ENCODE data around the gene TBX2. TPM values are rescaled to one million over a fixed set of nuclear protein-coding genes. Genes with fewer than 3 reads are reported as not detected.

The TBX2 gene
- total and polyA plus RNA-seq, 2 of the 4 experiments (the other 2 are of a cell fraction) = 20.1 to 64.1 TPM

DNA sequence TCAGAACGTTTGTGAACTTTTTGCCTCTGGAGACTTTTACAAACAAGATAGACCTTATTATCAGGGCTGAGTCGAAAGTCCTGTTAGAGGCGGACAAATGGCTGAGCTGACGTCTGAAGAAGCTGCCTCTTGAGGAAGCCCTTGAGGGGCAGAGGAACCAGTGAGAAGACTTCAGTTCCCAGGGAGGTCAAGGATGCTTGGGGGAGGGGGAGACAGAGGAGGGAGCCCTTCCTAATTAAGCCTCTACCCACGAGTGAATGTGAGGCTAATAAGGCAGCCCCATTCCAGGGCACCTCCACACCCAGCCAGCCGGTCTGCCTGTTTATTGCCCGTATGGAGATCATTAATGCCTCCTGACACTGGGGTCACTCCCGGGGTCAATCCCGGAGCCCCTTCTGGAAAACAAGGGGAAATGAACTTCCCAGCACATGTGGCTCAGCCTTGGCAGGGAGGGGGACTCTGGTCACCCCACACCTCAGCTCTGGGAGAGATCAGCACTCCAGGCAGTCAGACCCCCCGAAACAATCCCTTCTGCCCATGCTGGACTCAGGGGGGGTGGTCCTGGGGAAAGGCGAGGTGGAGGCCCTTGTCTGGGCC, 43.3 kb downstream of the TBX2 start:
- Histone ChIP-seq H3K9me1 (ENCODE audit: insufficient read depth, low read length) (0 out of 2 replicates have a peak, but pooled peaks cover 3% of the 10 kb centered on the region), H3K23ac (ENCODE audit: low read depth, low read length) (no peak overlapping the region), H3K27me3 (ENCODE audit: control insufficient read depth, insufficient read depth, low read length) (peaks cover 23% of the 10 kb centered on the region), H3K79me1 (ENCODE audit: low read depth in 1 of 2, low read length in 2 of 2) (no peaks in the 10 kb centered on the region), H3K36me3 (ENCODE audit: control insufficient read depth, insufficient read depth, low read length) (no peaks in the 10 kb centered on the region), H2AK9ac (replicated peaks; ENCODE audit: low read depth, low read length, poor library complexity) (no peak overlapping the region), H3K9me3 (ENCODE audit: control insufficient read depth, insufficient read depth, low read length) (peaks cover 5% of the 10 kb centered on the region), H2BK120ac (ENCODE audit: low read depth, low read length) (no peak overlapping the region), H3K14ac (replicated peaks; ENCODE audit: low read depth, low read length) (no peak overlapping the region), H3K4ac (ENCODE audit: low read depth, low read length) (no peak overlapping the region), H2BK15ac (ENCODE audit: low read depth, low read length) (no peak overlapping the region), H2BK20ac (ENCODE audit: low read depth, low read length) (no peak overlapping the region), H3K4me1 (ENCODE audit: control insufficient read depth, insufficient read depth, low read length) (peaks cover 4% of the 10 kb centered on the region; the same call in 1 of the 2 replicates), H3K56ac (ENCODE audit: extremely low read depth, insufficient read depth, low read length) (no peak overlapping the region), H3K27ac (ENCODE audit: insufficient read depth, low read length) (no peak overlapping the region), H2AFZ (replicated peaks; ENCODE audit: low read length, poor library complexity) (no peak overlapping the region), H3K9ac (ENCODE audit: low read depth, low read length) (no peak overlapping the region), H4K5ac (ENCODE audit: low read depth, low read length) (no peak overlapping the region), H3K18ac (ENCODE audit: low read depth, low read length) (no peak overlapping the region), H4K91ac (ENCODE audit: insufficient read depth, low read depth, low read length) (no peak overlapping the region), H4K20me1 (ENCODE audit: insufficient read depth, low read length) (no peaks in the 10 kb centered on the region), H4K8ac (ENCODE audit: low read depth in 2 of 2, low read length in 2 of 2) (no peak overlapping the region), H2AK5ac (ENCODE audit: low read depth, low read length) (no peak overlapping the region), H3K4me3 (ENCODE audit: insufficient read depth, low read depth, low read length) (no peak overlapping the region), H3K4me2 (ENCODE audit: low read depth, low read length) (no peak overlapping the region), H2BK5ac (ENCODE audit: low read depth, low read length, poor library complexity, severe bottlenecking) (no peak overlapping the region)
- ATAC-seq (ENCODE audit: low read depth) (no peak), DNase-seq (no peak)
- in situ Hi-C loops (cut with MboI; ENCODE audit: low sequenced_read_pairs) (no loop called here), intact Hi-C loops (cut with micrococcal nuclease) (no loop called here), dilution Hi-C loops (cut with HindIII; ENCODE audit: low sequenced_read_pairs, unreplicated experiment) (no loop called here)
- BruUV-seq (replicated peaks) = no TSS peak
- TF ChIP-seq CHD1 (IDR thresholded peaks at IDR 0.05; ENCODE audit: low read depth, low read length) = no peak
- TF ChIP-seq NFE2L2 (IDR thresholded peaks at IDR 0.05; ENCODE audit: low read depth, low read length) = no peak
- TF ChIP-seq RFX5 (IDR thresholded peaks at IDR 0.05; ENCODE audit: low read depth, low read length) = no peak
- TF ChIP-seq POLR2A (IDR thresholded peaks at IDR 0.05; ENCODE audit: low read depth, low read length) = no peak
- TF ChIP-seq SMC3 (IDR thresholded peaks at IDR 0.05; ENCODE audit: low read depth, low read length) = no peak
- TF ChIP-seq CEBPB (IDR thresholded peaks at IDR 0.05; ENCODE audit: low read depth, low read length) = no peak
- no peak for TF ChIP-seq MXI1 (IDR thresholded peaks at IDR 0.05; ENCODE audit: borderline replicate concordance, low read depth, low read length)
- TF ChIP-seq FOS (IDR thresholded peaks at IDR 0.05; ENCODE audit: low read depth, low read length) = no peak
- no peak for TF ChIP-seq RCOR1 (IDR thresholded peaks at IDR 0.05; ENCODE audit: insufficient replicate concordance, low read length)
- TF ChIP-seq, protein P1, sequence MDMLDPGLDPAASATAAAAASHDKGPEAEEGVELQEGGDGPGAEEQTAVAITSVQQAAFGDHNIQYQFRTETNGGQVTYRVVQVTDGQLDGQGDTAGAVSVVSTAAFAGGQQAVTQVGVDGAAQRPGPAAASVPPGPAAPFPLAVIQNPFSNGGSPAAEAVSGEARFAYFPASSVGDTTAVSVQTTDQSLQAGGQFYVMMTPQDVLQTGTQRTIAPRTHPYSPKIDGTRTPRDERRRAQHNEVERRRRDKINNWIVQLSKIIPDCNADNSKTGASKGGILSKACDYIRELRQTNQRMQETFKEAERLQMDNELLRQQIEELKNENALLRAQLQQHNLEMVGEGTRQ (IDR thresholded peaks at IDR 0.05; ENCODE audit: low read depth, low read length) = no peak
- no peak for TF ChIP-seq BHLHE40 (IDR thresholded peaks at IDR 0.05; ENCODE audit: low read depth, low read length)
- no peak for TF ChIP-seq MAZ (IDR thresholded peaks at IDR 0.05; ENCODE audit: borderline replicate concordance, low read depth, low read length)
- no peak for TF ChIP-seq RAD21 (IDR thresholded peaks at IDR 0.05; ENCODE audit: low read length)
- WGBS, 2 experiments (ENCODE audit: extremely low coverage in 2 of 2, insufficient read length in 1 of 2) = no CpG with 5 or more reads among the region's 11 CpGs
- ChIA-PET POLR2A (ENCODE audit: unreplicated experiment) (no interaction called here), CTCF (interaction anchor here (0.6 kb wide), 1 partner anchor 533 kb away, joined by 3 read pairs; no protein-coding TSS in a partner anchor)
